Stimulated activated CD8-positive, alpha-beta memory T cell treated with anti-CD3 and anti-CD28 coated beads, Interleukin-2, amount 100 ng/mL, for 48 hours (primary cell): ENCODE results near the gene GLP1R.

Experiments used
- DNase-seq, 2 donors: peaks; one replicate each; pipeline ENCODE4 v3.0.0-alpha.2; 2020; ENCODE audit warnings: low read depth in 2 of 2

GLP1R gene

GRCh38 chr6:39062014-39062740 lies 13.6 kb downstream of the GLP1R start:
- no peak for DNase-seq

GRCh38 chr6:39063526-39063925 lies 14.9 kb downstream of the GLP1R start:
- no peak for DNase-seq

- DNase-seq: no peak
Observed at GRCh38 chr6:39065561-39065960, 17.0 kb downstream of the GLP1R start.

- DNase-seq: no peak
Observed at GRCh38 chr6:39068391-39068790, 19.8 kb downstream of the GLP1R start.

- no peak for DNase-seq
Observed at GRCh38 chr6:39072830-39073229, 24.2 kb downstream of the GLP1R start.

GRCh38 chr6:39073471-39074355 lies 25.1 kb downstream of the GLP1R start:
- no peak for DNase-seq

GRCh38 chr6:39074486-39074885 lies 25.9 kb downstream of the GLP1R start:
- no peak for DNase-seq

- no peak for DNase-seq
Observed at GRCh38 chr6:39075010-39075686, 26.6 kb downstream of the GLP1R start.

- DNase-seq: no peak
Observed at GRCh38 chr6:39075807-39076622, 27.4 kb downstream of the GLP1R start.

GRCh38 chr6:39076623-39077535 lies 28.3 kb downstream of the GLP1R start:
- DNase-seq: no peak

- DNase-seq: no peak
Observed at GRCh38 chr6:39077882-39078594, 29.5 kb downstream of the GLP1R start.

- DNase-seq: no peak
Observed at GRCh38 chr6:39078695-39079094, 30.1 kb downstream of the GLP1R start.

- DNase-seq: no peak
Observed at GRCh38 chr6:39079197-39080125, 30.9 kb downstream of the GLP1R start.

GRCh38 chr6:39080246-39080875 lies 31.8 kb downstream of the GLP1R start:
- no peak for DNase-seq

GRCh38 chr6:39082310-39082709 lies 33.7 kb downstream of the GLP1R start:
- DNase-seq: no peak

GRCh38 chr6:39083231-39083634 lies 34.7 kb downstream of the GLP1R start:
- no peak for DNase-seq

GRCh38 chr6:39084506-39084905 lies 35.9 kb downstream of the GLP1R start:
- no peak for DNase-seq

GRCh38 chr6:39085129-39085797 lies 36.7 kb downstream of the GLP1R start:
- no peak for DNase-seq
